HepG2 (cell line): ENCODE measurements around the gene NFATC2. TPM values are rescaled to one million over a fixed set of nuclear protein-coding genes. Genes with fewer than 3 reads are reported as not detected.

Source experiments
- BORCS8-MEF2B ChIP-seq: sonication (generic); formaldehyde crosslinking; IDR thresholded peaks from 2 replicates; pipeline ENCODE4 v1.8.0; 2022; ENCODE audit warnings: mild to moderate bottlenecking, missing genetic modification reagents
- CEBPB ChIP-seq: IDR thresholded peaks from 2 replicates; pipeline ENCODE4 v1.6.1; 2011; ENCODE audit warnings: low read depth, low read length, improper control_type of control experiment, borderline replicate concordance
- DMTF1 ChIP-seq: sonication (generic); formaldehyde crosslinking; IDR thresholded peaks from 2 replicates; pipeline ENCODE4 v1.4.0; 2020; ENCODE audit warnings: mild to moderate bottlenecking, missing genetic modification reagents
- LBX2 ChIP-seq: sonication (generic); formaldehyde crosslinking; IDR thresholded peaks from 2 replicates; pipeline ENCODE4 v1.5.0; 2020; ENCODE audit warnings: missing genetic modification reagents, mild to moderate bottlenecking, borderline replicate concordance
- MXI1 ChIP-seq: IDR thresholded peaks from 3 replicates; pipeline ENCODE4 v1.6.1; 2012; ENCODE audit warnings: low read depth, low read length, inconsistent platforms, borderline replicate concordance
- POGZ ChIP-seq: sonication (generic); formaldehyde crosslinking; IDR thresholded peaks from 2 replicates; pipeline ENCODE4 v1.4.0; 2020; ENCODE audit warnings: mild to moderate bottlenecking, missing genetic modification reagents
- RORA ChIP-seq: sonication (generic); formaldehyde crosslinking; IDR thresholded peaks from 2 replicates; pipeline ENCODE4 v1.5.0; 2020; ENCODE audit warnings: mild to moderate bottlenecking, missing genetic modification reagents, moderate library complexity
- TFDP1 ChIP-seq: IDR thresholded peaks from 2 replicates; pipeline ENCODE4 v1.6.1; 2016; ENCODE audit warnings: missing compliant biosample characterization, missing genetic modification reagents, borderline replicate concordance
- ZNF33B ChIP-seq: sonication (generic); formaldehyde crosslinking; IDR thresholded peaks from 2 replicates; pipeline ENCODE4 v1.5.1; 2020; ENCODE audit warnings: mild to moderate bottlenecking, missing genetic modification reagents
- ZNF407 ChIP-seq: sonication (generic); formaldehyde crosslinking; IDR thresholded peaks from one replicate; pipeline ENCODE4 v1.5.1; 2020; ENCODE audit warnings: mild to moderate bottlenecking, missing genetic modification reagents; ENCODE audit errors: not compliant biosample characterization
- ZNF687 ChIP-seq: sonication (generic); formaldehyde crosslinking; IDR thresholded peaks from 2 replicates; pipeline ENCODE4 v1.5.1; 2020; ENCODE audit warnings: mild to moderate bottlenecking, missing genetic modification reagents, moderate library complexity
- polyA plus RNA-seq, 8 experiments: library from polyadenylated mRNA; depleted of rRNA in 3 of 8; stranded (reverse) in 7 of 8; unstranded in 1 of 8; fragments of >200 nt; fragmentation: Illumina TruSeq in 4 of 8; extraction: Trizol in 4 of 8; gene quantifications; 2 replicates each; pipeline versions ENCODE4 v1.2.1 to v1.2.3, GENCODE V29; 2011 to 2016; ENCODE audit warnings: low read depth in 4 of 8, missing spikeins in 1 of 8, mixed read lengths in 1 of 8; ENCODE audit not compliant: insufficient read depth in 1 of 8
- total RNA-seq, 5 experiments: library from RNA; depleted of rRNA; stranded (reverse); fragments of >200 nt; fragmentation: Illumina TruSeq; extraction: Trizol; gene quantifications; 2 replicates each; pipeline ENCODE4 v1.2.3, GENCODE V29; 2016; ENCODE audit warnings: low read depth in 1 of 5

Gene NFATC2
- total and polyA plus RNA-seq, 2 of the 13 experiments (the other 11 are each of a cell fraction or from before 2014, with no cell fraction given): 1.9 to 3.3 TPM

- TF ChIP-seq RORA (no peak), ZNF33B (CRISPR knock-in tag) (no peak), TFDP1 (CRISPR knock-in tag) (no peak), DMTF1 (no peak), MXI1 (no peak), ZNF407 (peak; percentile 82), POGZ (no peak; the same call in 1 of the 2 replicates), BORCS8-MEF2B (peak; percentile 19; the same call in 1 of the 2 replicates), CEBPB (no peak), ZNF687 (CRISPR knock-in tag) (peak; percentile 83), LBX2 (no peak)
Observed at GRCh38 chr20:51562332-51563173, 20.0 kb upstream of the NFATC2 start (continued).
